H9 (cell line): ENCODE results near the gene SLC17A5. TPM values are rescaled to one million over a fixed set of nuclear protein-coding genes. Genes with fewer than 3 reads are reported as not detected.

ENCODE experiments used
- DNase-seq: peaks from one replicate; pipeline ENCODE4 v3.0.0-alpha.2; 2017
- H2AFZ ChIP-seq: one replicate; pipeline ENCODE4 v1.6.1; 2013; ENCODE audit warnings: mild to moderate bottlenecking, low read length, control low read depth, moderate library complexity
- H2AK5ac ChIP-seq: 2 replicates; pipeline ENCODE4 v1.6.1; 2013; ENCODE audit warnings: low read length, control low read depth, mixed read lengths; ENCODE audit not compliant: insufficient read length
- H2BK120ac ChIP-seq: one replicate; pipeline ENCODE4 v1.6.1; 2013; ENCODE audit warnings: low read depth, mild to moderate bottlenecking, low read length, control low read depth, inconsistent platforms; ENCODE audit not compliant: poor library complexity, severe bottlenecking
- H2BK12ac ChIP-seq: 2 replicates; pipeline ENCODE4 v1.6.1; 2013; ENCODE audit warnings: low read length, control low read depth, mixed read lengths, low read depth; ENCODE audit not compliant: insufficient read length
- H2BK15ac ChIP-seq: 2 replicates; pipeline ENCODE4 v1.6.1; 2013; ENCODE audit warnings: low read depth, low read length, control low read depth
- H2BK20ac ChIP-seq: one replicate; pipeline ENCODE4 v1.6.1; 2013; ENCODE audit warnings: low read depth, mild to moderate bottlenecking, low read length, control low read depth, inconsistent platforms; ENCODE audit not compliant: poor library complexity, severe bottlenecking
- H2BK5ac ChIP-seq: 2 replicates; pipeline ENCODE4 v1.6.1; 2013; ENCODE audit warnings: low read length, control low read depth, mixed read lengths; ENCODE audit not compliant: insufficient read length
- H3K14ac ChIP-seq: 2 replicates; pipeline ENCODE4 v1.6.1; 2013; ENCODE audit warnings: low read length, control low read depth; ENCODE audit not compliant: insufficient read depth
- H3K18ac ChIP-seq: 2 replicates; pipeline ENCODE4 v1.6.1; 2013; ENCODE audit warnings: low read depth, mild to moderate bottlenecking, mixed read lengths, low read length, control low read depth; ENCODE audit not compliant: insufficient read length
- H3K23ac ChIP-seq: 2 replicates; pipeline ENCODE4 v1.6.1; 2013; ENCODE audit warnings: low read length, control low read depth, mixed read lengths, low read depth; ENCODE audit not compliant: insufficient read length
- H3K23me2 ChIP-seq: 2 replicates; pipeline ENCODE4 v1.6.1; 2013; ENCODE audit warnings: low read depth, mild to moderate bottlenecking, mixed read lengths, low read length, control low read depth; ENCODE audit not compliant: insufficient read length, poor library complexity, severe bottlenecking
- H3K27ac ChIP-seq: 2 replicates; pipeline ENCODE4 v1.5.1; 2013; ENCODE audit warnings: low read length, control low read depth, mixed read lengths, low read depth; ENCODE audit not compliant: insufficient read length
- H3K27me3 ChIP-seq: 2 replicates; pipeline ENCODE4 v1.6.1; 2013; ENCODE audit warnings: low read length, control low read depth, inconsistent platforms; ENCODE audit not compliant: insufficient read depth
- H3K4ac ChIP-seq: 2 replicates; pipeline ENCODE4 v1.6.1; 2013; ENCODE audit warnings: low read depth, mild to moderate bottlenecking, control low read depth, inconsistent platforms, low read length, moderate library complexity
- H3K4me1 ChIP-seq: 2 replicates; pipeline ENCODE4 v1.6.1; 2013; ENCODE audit warnings: low read length, control low read depth, inconsistent platforms; ENCODE audit not compliant: insufficient read depth
- H3K4me2 ChIP-seq: 2 replicates; pipeline ENCODE4 v1.6.1; 2013; ENCODE audit warnings: low read length, control low read depth, mixed read lengths; ENCODE audit not compliant: insufficient read length, insufficient read depth
- H3K56ac ChIP-seq: 2 replicates; pipeline ENCODE4 v1.6.1; 2013; ENCODE audit warnings: low read depth, mild to moderate bottlenecking, mixed read lengths, low read length, control low read depth; ENCODE audit not compliant: insufficient read length
- H3K79me1 ChIP-seq: 2 replicates; pipeline ENCODE4 v1.6.1; 2013; ENCODE audit warnings: low read depth, mild to moderate bottlenecking, moderate library complexity, low read length, control low read depth, inconsistent platforms; ENCODE audit not compliant: insufficient read depth, poor library complexity, severe bottlenecking
- H3K79me2 ChIP-seq: 2 replicates; pipeline ENCODE4 v1.6.1; 2013; ENCODE audit warnings: low read length, control low read depth, inconsistent platforms; ENCODE audit not compliant: insufficient read depth
- H3K9ac ChIP-seq: 2 replicates; pipeline ENCODE4 v1.6.1; 2013; ENCODE audit warnings: low read length, control low read depth, mixed read lengths; ENCODE audit not compliant: insufficient read length; ENCODE audit errors: extremely low read depth
- H3K9me3 ChIP-seq: one replicate; pipeline ENCODE4 v1.6.1; 2013; ENCODE audit warnings: low read depth, low read length, inconsistent platforms; ENCODE audit not compliant: control insufficient read depth
- H3T11ph ChIP-seq: one replicate; pipeline ENCODE4 v1.6.1; 2013; ENCODE audit warnings: mild to moderate bottlenecking, low read length, control low read depth, inconsistent platforms
- H4K20me1 ChIP-seq: one replicate; pipeline ENCODE4 v1.6.1; 2013; ENCODE audit not compliant: control insufficient read depth, insufficient read length, insufficient read depth
- H4K5ac ChIP-seq: 2 replicates; pipeline ENCODE4 v1.6.1; 2013; ENCODE audit warnings: low read depth, mild to moderate bottlenecking, mixed read lengths, low read length, control low read depth; ENCODE audit not compliant: insufficient read length
- H4K8ac ChIP-seq: replicated peaks from 2 replicates; pipeline ENCODE4 v1.6.1; 2013; ENCODE audit warnings: low read length, control low read depth, mixed read lengths, low read depth; ENCODE audit not compliant: insufficient read length
- H4K91ac ChIP-seq: 2 replicates; pipeline ENCODE4 v1.6.1; 2013; ENCODE audit warnings: low read depth, mild to moderate bottlenecking, moderate library complexity, mixed read lengths, low read length, control low read depth; ENCODE audit not compliant: insufficient read length
- H3K27ac Mint-ChIP-seq, 3 experiments: 2 replicates in 2 of 3; 3 replicates in 1 of 3; pipeline ENCODE4 v1.8.0; 2020 to 2021; ENCODE audit warnings: mixed read lengths in 3 of 3, mild to moderate bottlenecking in 1 of 3, moderate library complexity in 1 of 3
- H3K27me3 Mint-ChIP-seq: 2 replicates; pipeline ENCODE4 v1.8.0; 2021; ENCODE audit warnings: low read depth, mild to moderate bottlenecking, moderate library complexity, mixed read lengths
- H3K36me3 Mint-ChIP-seq, 3 experiments: 2 replicates in 2 of 3; 3 replicates in 1 of 3; pipeline ENCODE4 v1.8.0; 2020 to 2021; ENCODE audit warnings: low read depth in 3 of 3, mixed read lengths in 3 of 3; ENCODE audit not compliant: insufficient read depth in 1 of 3
- H3K4me1 Mint-ChIP-seq, 2 experiments: 2 replicates each; pipeline ENCODE4 v1.8.0; 2020; ENCODE audit warnings: mixed read lengths in 2 of 2
- H3K4me3 Mint-ChIP-seq, 2 experiments: 2 replicates in 1 of 2; 3 replicates in 1 of 2; pipeline ENCODE4 v1.8.0; 2020 to 2021; ENCODE audit warnings: mild to moderate bottlenecking in 2 of 2, mixed read lengths in 2 of 2, moderate library complexity in 1 of 2
- H3K9me3 Mint-ChIP-seq, 2 experiments: 2 replicates in 1 of 2; 3 replicates in 1 of 2; pipeline ENCODE4 v1.8.0; 2020; ENCODE audit warnings: mild to moderate bottlenecking in 2 of 2, mixed read lengths in 2 of 2, moderate library complexity in 1 of 2
- CTCF ChIP-seq: fragments of 200-600 bp; sonication (generic); conservative IDR thresholded peaks from 3 replicates; pipeline ENCODE4 v1.8.0; 2021; ENCODE audit warnings: antibody characterized with exemption, mild to moderate bottlenecking
- WGBS: extraction: QIAGEN DNeasy Blood & Tissue Kit; methylation state at CpG from one replicate; pipeline ENCODE4 v1.1.7; 2013; ENCODE audit warnings: missing lambda C conversion rate, low lambda C conversion rate, mixed read lengths; ENCODE audit not compliant: insufficient read length; ENCODE audit errors: extremely low coverage; 5-methylcytosine and 5-hydroxymethylcytosine counted together
- total RNA-seq: library from RNA; stranded (reverse); gene quantifications from 2 replicates; pipeline ENCODE4 v1.2.1, GENCODE V29; 2021

Gene SLC17A5
- total RNA-seq, 1 experiment from 2014 or later = 8.9 TPM

GRCh38 chr6:73699676-73700459, 46.1 kb upstream of the SLC17A5 start:
- Histone ChIP-seq H2AK5ac (no peak overlapping the region), H3K4me2 (no peak overlapping the region), H3K27ac (no peak overlapping the region), H2BK20ac (no peak overlapping the region), H2AFZ (no peak overlapping the region), H3K56ac (no peak overlapping the region), H4K8ac (no peak overlapping the region), H4K5ac (no peak overlapping the region), H3K14ac (no peak overlapping the region), H3K23me2 (no peaks in the 10 kb centered on the region), H4K20me1 (no peaks in the 10 kb centered on the region), H2BK15ac (no peak overlapping the region), H3K79me1 (no peaks in the 10 kb centered on the region), H3K27me3 (no peaks in the 10 kb centered on the region), H3K4me1 (no peaks in the 10 kb centered on the region), H2BK120ac (no peak overlapping the region), H3T11ph (no peak overlapping the region), H3K9me3 (no peaks in the 10 kb centered on the region), H3K18ac (no peak overlapping the region), H3K4ac (no peak overlapping the region), H4K91ac (no peak overlapping the region), H2BK5ac (no peak overlapping the region), H3K79me2 (no peaks in the 10 kb centered on the region), H3K9ac (no peak overlapping the region), H2BK12ac (no peak overlapping the region), H3K23ac (no peak overlapping the region)
- Mint-ChIP-seq H3K27ac (no peak overlapping the region), H3K36me3 (no peaks in the 10 kb centered on the region; a peak in 1 of 7 replicates), H3K4me1 (peaks cover 22 to 30% of the 10 kb centered on the region in 2 experiments), H3K27me3 (peaks cover 9% of the 10 kb centered on the region), H3K9me3 (no peaks in the 10 kb centered on the region), H3K4me3 (no peak overlapping the region)
- no peak for DNase-seq
- no peak for TF ChIP-seq CTCF
- no CpG with 5 or more reads among the region's 4 CpGs for WGBS
